Epithelial cell of umbilical artery (primary cell): ENCODE results near the gene TIA1. TPM values are rescaled to one million over a fixed set of nuclear protein-coding genes. Genes with fewer than 3 reads are reported as not detected.

ENCODE experiments used
- total RNA-seq: library from RNA; depleted of rRNA; stranded (reverse); fragments of >200 nt; gene quantifications from 2 replicates; pipeline ENCODE4 v1.2.3, GENCODE V29; 2014

Gene TIA1, protein sequence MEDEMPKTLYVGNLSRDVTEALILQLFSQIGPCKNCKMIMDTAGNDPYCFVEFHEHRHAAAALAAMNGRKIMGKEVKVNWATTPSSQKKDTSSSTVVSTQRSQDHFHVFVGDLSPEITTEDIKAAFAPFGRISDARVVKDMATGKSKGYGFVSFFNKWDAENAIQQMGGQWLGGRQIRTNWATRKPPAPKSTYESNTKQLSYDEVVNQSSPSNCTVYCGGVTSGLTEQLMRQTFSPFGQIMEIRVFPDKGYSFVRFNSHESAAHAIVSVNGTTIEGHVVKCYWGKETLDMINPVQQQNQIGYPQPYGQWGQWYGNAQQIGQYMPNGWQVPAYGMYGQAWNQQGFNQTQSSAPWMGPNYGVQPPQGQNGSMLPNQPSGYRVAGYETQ
- 87.4 and 122 TPM in 2 replicates for total RNA-seq

DNA sequence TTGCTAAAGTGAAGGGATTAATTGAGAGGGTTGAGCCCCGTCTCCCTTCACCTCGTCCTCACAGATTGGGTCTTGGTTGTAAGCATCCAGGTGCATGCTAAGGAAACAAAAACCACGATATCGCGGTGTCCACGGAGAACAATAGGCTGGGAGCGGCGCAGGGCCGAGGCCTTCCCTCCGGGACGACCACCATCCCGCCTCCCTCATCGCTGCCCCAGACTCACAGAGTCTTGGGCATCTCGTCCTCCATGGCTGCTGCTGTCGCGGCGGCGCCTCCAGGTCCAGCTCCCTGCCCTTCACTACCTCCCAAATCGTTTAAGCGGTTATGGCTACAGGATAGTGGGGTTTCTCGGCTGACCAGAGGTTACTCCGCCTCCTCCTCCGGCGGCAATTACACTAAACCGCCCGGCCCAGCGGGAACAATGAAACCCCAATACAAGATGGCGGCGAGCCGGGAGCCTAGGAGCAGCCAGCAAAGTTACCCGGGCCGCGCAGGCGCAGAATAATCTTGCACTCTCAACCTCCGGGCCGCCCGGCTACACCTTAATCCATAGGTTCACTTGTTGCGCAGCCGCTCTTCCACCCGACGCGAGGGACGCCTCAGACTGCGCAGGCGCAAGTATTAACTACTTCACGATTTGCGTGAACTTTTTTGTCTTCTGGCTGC is at the start of gene TIA1:
Gene TIA1, minus strand, starts transcription at position 448 of the 667 bp plus-strand sequence. Its CDS starts 198 bp downstream, at position 250.

DNA sequence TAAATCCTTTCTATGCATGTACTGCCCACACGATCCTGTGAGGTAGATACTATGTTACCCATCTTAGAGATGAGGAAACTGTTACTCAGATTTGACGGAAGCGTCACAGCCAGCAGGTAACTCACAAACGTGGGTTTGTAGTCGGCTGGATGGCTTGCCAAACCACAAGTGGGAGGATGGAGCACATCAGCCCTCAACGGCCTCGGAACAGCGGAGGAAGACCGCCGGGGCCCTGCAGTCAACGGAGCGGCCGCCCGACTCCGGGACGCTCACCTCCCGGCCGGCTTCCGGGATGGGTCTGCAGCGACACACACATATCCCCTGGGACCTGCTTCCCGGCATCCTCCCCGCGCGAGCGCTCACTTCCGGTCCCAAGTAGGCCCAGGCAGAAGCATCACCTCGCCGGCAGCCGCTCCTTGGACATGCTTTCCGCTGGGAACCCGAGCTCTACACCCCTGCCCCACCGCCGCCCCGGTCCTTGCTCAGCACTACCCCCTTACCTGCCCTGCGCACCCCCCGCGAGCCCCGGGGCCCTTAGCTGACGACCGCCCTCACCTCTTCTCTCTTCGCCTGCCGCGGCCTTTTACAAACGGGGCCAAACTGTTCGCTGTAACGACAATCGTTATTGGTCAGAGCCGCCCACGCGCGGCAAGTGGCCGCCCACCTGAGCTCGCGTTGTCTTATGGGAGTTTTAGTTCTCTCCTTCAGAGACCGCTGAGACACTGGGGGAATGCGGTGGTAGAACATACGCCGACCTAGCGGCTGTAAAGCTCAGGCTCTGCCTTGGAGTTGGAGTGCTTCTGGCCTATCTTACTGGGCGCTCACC is 57.8 kb downstream of the TIA1 start, which contains the start of gene C2orf42:
Gene C2orf42, minus strand, starts transcription at position 602 of the 826 bp plus-strand sequence. CDS start 9,034 bp downstream, outside the sequence.

Other genes starting within 250 kb of the TIA1 start
- 26.7 and 31.5 TPM in 2 replicates for gene PCBP1, start 161.2 kb downstream of the TIA1 start, total RNA-seq
- gene C2orf42, start 57.6 kb downstream of the TIA1 start, total RNA-seq: 11.0 and 16.7 TPM in 2 replicates
- 22.7 and 29.0 TPM in 2 replicates for gene PCYOX1, start 9.5 kb upstream of the TIA1 start, total RNA-seq
- 302 and 394 TPM in 2 replicates for gene SNRPG, start 45.1 kb upstream of the TIA1 start, total RNA-seq
- 37.8 and 45.1 TPM in 2 replicates for gene FAM136A, start 53.4 kb upstream of the TIA1 start, total RNA-seq